ENCODE data around the gene POLR3A. TPM values are rescaled to one million over a fixed set of nuclear protein-coding genes. Genes with fewer than 3 reads are reported as not detected.
"Not testable (repeated sequence)": the region's sequence is repeated elsewhere in the genome, so short reads cannot be mapped to it uniquely, and the experiment has no call there.

POLR3A gene
- total RNA-seq, 2 donors from 2014 or later, result 8.2 to 10.1 TPM

GRCh38 chr10:77998780-77999179 lies 30.5 kb downstream of the POLR3A start:
- DNase-seq (ENCODE audit: low spot score); intact Hi-C loops (cut with DNase I): not testable (repeated sequence)

DNA sequence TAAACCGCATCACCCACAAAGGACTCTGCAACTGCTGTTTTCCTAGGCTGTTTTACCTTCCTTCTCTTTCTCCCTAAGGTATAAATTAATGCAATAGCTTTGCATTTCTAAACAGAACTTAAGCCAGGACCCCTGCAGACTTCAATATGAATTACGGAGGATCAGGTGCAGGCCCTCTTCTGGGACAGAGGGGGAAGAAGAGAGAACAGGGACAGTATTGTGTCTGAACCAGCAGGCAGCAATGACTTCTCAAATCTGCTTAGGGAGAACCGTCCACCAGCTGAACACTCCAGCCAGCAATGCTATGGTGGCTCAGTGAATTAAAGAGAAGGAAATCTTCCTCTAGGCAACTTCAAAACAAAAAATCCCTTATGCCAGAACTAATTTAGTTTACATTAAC lies 35.7 kb downstream of the POLR3A start:
- no peak for DNase-seq (ENCODE audit: low spot score)
- intact Hi-C loops (cut with DNase I), result no loop called here

- intact Hi-C loops (cut with DNase I), result no loop called here
- DNase-seq (ENCODE audit: low spot score), result no peak
These were observed 40.1 kb downstream of the POLR3A start for GRCh38 chr10:77989081-77989724.

GRCh38 chr10:77987671-77988255 lies 41.6 kb downstream of the POLR3A start:
- intact Hi-C loops (cut with DNase I), result no loop called here
- no peak for DNase-seq (ENCODE audit: low spot score)

DNA sequence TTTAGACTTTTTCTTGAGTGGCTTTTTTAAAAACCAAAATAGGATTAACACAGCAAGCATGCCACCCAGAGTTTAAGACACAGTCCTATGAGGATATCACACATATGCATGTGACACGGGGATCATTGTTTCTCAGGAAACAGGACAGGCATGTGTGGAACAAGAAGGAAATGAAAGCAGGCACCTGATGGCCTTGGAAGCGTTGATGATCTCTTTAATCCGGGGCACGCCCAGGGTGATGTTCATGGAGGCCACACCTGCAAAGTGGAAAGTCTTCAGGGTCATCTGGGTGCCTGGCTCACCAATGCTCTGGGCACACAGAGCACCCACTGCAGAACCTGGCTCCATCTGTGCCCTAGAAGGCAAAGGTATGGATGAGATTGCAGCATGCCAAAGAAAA lies 44.3 kb downstream of the POLR3A start:
- intact Hi-C loops (cut with DNase I), result no loop called here
- DNase-seq (ENCODE audit: low spot score), result no peak

GRCh38 chr10:77983384-77984341 lies 45.7 kb downstream of the POLR3A start:
- DNase-seq (ENCODE audit: low spot score), result no peak
- intact Hi-C loops (cut with DNase I), result no loop called here

DNA sequence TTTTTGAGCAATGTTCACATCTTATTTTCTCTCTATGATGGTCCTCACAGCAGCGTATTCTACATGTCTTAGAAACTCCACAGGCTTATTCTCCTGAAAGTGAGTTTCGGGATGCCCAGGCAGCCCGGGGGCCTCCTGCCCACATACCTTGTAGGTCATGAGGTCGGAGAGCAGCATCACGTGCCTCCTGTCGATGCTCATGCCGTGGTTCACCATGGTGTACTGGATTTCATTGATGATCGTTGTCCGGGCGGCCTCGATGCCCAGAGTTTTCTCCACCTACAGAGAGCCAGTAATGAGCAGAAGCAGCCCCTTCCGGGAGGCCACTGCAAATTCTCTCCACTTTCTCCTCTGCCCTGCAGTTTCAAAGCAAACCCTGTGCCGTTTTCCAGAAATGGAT lies 48.0 kb downstream of the POLR3A start:
- intact Hi-C loops (cut with DNase I), result no loop called here

DNA sequence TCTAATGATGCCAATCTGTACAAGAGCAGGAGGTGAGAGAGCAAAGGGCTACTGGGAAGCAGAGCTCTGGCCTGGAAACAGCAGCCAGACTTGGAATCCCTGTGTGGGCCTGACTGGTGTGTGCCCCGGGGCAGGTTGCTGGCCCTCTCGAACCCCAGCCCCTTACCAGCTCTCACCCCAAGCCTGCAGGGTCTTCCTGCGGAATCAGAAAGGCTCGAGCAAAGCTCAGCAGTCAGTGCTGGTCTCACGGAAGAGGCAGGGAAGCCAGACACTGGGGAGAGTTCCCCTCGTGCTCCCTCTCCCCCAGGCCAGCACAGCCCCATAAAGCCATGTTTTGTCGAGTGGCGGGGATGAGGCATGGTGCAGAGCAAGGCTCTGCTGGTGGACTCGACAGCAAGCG lies 50.1 kb downstream of the POLR3A start:
- DNase-seq (ENCODE audit: low spot score), result no peak
- intact Hi-C loops (cut with DNase I), result loop anchor here in 1 of 2 donors (10.0 kb wide), 1 partner anchor 134 kb away; no protein-coding TSS in a partner anchor

More for the DNA sequence above, 48.0 kb downstream of the POLR3A start:
- DNase-seq (ENCODE audit: low spot score), result no peak

DNA sequence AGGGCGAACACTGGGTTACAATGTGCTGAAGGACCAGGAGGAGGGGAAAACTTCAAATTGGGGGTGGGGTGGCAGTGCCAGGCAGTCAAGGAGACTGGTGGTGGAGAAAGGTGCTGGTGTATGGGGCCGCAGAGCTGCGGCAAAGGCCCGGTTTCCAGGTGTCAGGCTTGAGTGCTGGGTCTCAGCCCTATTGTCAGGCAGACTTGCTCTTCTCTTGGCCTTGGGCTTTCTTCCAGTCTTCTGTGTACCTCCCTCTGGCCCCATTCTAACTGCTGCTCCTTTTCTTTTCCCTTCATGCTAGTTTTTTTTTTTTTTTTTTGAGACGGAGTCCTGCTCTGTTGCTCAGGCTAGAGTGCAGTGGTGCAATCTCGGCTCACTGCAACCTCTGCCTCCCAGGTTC lies 51.0 kb downstream of the POLR3A start:
- no peak for DNase-seq (ENCODE audit: low spot score)

DNA sequence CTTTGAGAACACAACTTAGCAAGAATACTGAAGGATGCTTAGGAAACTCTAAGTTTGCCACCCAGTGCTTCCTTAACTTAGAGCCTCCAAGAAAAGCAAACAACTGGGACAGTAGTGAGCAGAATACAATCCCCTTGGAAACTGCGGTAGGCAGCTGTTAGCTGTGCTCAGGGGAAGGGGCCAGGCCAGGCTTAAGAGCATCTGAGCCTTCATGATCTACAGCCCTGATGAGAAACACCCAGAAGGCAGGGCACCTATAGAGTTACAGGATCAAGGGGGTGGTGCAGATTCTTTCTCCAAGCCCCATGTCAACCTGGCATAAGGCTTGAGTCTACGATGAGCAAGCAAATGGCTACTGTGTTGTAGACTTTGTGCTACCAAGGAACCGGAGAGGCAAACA lies 51.4 kb downstream of the POLR3A start:
- DNase-seq (ENCODE audit: low spot score), result no peak
- intact Hi-C loops (cut with DNase I), result loop anchor here in 1 of 2 donors (10.0 kb wide), 1 partner anchor 133 kb away; no protein-coding TSS in a partner anchor

More for the DNA sequence above, 51.0 kb downstream of the POLR3A start:
- intact Hi-C loops (cut with DNase I), result loop anchor here in 1 of 2 donors (10.0 kb wide), 1 partner anchor 134 kb away; no protein-coding TSS in a partner anchor

- intact Hi-C loops (cut with DNase I), result loop anchor here in 1 of 2 donors (10.0 kb wide), 1 partner anchor 132 kb away; no protein-coding TSS in a partner anchor
- no peak for DNase-seq (ENCODE audit: low spot score)
These were observed 52.3 kb downstream of the POLR3A start for GRCh38 chr10:77977016-77977415.

- intact Hi-C loops (cut with DNase I), result loop anchor here in 1 of 2 donors (10.0 kb wide), 1 partner anchor 130 kb away; no protein-coding TSS in a partner anchor
- DNase-seq (ENCODE audit: low spot score), result no peak
These were observed 54.1 kb downstream of the POLR3A start for GRCh38 chr10:77975086-77975666.

DNA sequence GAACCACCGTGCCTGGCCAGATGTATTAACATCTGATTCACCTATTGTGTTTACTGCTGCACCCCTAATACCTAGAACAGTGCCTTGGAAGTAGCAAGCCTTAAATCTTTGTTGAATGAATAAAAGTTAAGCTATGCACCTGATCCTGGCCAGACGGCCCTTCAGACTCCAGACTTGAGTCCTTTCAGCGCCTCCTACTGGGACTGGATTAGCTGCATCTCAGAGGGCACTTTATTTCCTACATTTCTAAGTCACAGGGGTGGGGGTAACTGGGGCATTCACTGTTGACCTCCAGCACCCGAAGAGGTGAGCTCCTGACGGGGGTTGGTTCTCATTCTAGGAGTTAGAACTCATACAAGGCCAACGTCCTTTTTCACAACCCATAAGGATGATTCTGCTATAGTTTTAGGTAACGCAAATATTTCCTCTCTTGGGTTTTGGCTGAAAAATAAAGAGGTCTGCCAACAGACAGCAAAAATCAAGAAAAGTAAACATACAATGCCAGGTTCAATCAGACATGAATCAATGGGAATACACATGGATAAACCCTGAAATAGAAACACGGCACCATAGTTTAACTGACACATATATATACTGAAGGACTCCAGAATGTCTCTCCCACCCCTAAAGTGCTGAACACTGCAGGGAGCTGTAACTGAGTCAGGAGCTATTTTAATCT lies 54.8 kb downstream of the POLR3A start:
- DNase-seq (ENCODE audit: low spot score), result no peak
- intact Hi-C loops (cut with DNase I), result loop anchor here (5.0 to 10.0 kb wide), 2 partner anchors 127 to 130 kb away; no protein-coding TSS in a partner anchor

DNA sequence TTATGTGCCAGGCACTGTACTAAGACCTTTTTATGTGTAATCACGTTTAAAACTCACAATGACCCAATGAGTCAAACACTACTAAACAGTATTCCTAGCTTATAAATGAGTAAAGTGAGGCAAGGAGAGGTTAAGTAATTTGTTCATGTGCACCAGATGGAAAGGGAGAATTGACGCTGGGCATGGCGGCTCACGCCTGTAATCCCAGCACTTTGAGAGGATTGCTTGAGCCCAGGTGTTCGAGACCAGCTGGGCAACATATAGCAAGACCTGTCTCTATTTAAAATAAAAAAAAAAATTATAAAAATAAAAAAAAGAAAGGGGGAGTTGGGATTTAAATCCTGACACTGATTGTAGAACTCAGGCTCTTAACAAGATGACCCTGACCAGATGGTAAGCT lies 56.0 kb downstream of the POLR3A start:
- intact Hi-C loops (cut with DNase I), result loop anchor here (5.0 to 10.0 kb wide), 2 partner anchors 126 to 128 kb away; no protein-coding TSS in a partner anchor

GRCh38 chr10:77972148-77972547 lies 57.2 kb downstream of the POLR3A start:
- intact Hi-C loops (cut with DNase I), result loop anchor here (5.0 to 10.0 kb wide), 2 partner anchors 125 to 127 kb away; no protein-coding TSS in a partner anchor
- peak; percentile 49 for DNase-seq (ENCODE audit: low spot score)

More for the DNA sequence above, 56.0 kb downstream of the POLR3A start:
- no peak for DNase-seq (ENCODE audit: low spot score)

- intact Hi-C loops (cut with DNase I), result loop anchor here (5.0 to 10.0 kb wide), 2 partner anchors 124 to 127 kb away; no protein-coding TSS in a partner anchor
These were observed 57.5 kb downstream of the POLR3A start for GRCh38 chr10:77971804-77972144.

DNA sequence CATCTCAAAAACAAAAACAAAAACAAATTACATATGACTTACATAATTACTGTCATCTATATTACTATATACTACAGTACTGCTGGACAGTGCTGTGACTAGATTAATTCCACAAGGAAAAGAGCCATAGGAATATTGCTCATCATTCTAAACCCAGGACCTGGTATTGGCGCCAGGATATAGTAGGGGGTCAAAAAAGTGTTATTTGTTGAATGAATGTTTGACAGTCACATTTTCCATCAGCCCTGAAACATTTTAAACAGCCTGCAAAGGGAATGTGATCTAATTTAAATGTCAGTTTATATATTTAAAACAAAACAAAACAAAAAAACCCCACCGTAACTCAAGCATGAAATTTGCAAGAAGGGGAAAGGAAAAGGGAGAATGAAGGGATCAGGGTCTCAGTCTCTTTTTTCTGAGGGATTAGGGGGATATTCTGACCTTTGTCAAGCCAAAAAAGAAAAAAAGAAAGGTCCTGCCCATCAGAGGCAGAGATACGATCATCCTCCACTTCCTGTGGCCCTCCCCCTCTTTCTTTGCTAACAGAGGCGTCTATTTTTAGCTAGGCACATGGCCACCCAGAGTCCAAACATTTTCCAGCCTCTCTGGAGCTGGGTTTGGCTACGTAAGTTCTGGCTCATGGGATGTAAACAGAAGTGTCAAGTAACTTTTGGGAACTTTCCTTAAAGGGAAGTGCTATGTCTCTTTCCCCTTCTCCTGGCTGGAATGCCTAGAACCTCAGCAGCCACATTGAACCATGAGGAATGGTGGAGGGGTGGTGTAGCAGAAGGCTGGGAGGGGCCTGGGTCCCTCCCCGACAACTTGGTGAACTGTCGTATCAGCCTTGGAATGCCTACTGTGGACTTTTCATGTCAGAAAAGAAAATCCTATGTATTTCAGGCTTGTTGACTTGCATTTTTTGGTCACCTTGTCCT lies 58.2 kb downstream of the POLR3A start:
- intact Hi-C loops (cut with DNase I), result loop anchor here (5.0 to 10.0 kb wide), 2 partner anchors 124 to 126 kb away; no protein-coding TSS in a partner anchor
- DNase-seq (ENCODE audit: low spot score), result peak; percentile 85

More at GRCh38 chr10:77971804-77972144, 57.5 kb downstream of the POLR3A start:
- peak; percentile 22 for DNase-seq (ENCODE audit: low spot score)
